Duodenal mucosa (tissue), 2 donors: ENCODE measurements around the gene DMD.

Source experiments
- H3K27ac ChIP-seq: one replicate; pipeline ENCODE4 v1.7.0; 2013; ENCODE audit warnings: low read depth, low read length
- H3K27me3 ChIP-seq, 2 donors: one replicate each; pipeline ENCODE4 v1.7.0; 2013; ENCODE audit warnings: low read length in 2 of 2, control low read depth in 1 of 2; ENCODE audit not compliant: insufficient read depth in 2 of 2, control insufficient read depth in 1 of 2
- H3K36me3 ChIP-seq, 2 donors: one replicate each; pipeline ENCODE4 v1.7.0; 2013; ENCODE audit warnings: low read length in 2 of 2, control low read depth in 1 of 2; ENCODE audit not compliant: insufficient read depth in 2 of 2, control insufficient read depth in 1 of 2
- H3K4me1 ChIP-seq, 2 donors: one replicate each; pipeline ENCODE4 v1.7.0; 2013; ENCODE audit warnings: low read length in 2 of 2, control low read depth in 1 of 2; ENCODE audit not compliant: insufficient read depth in 2 of 2, control insufficient read depth in 1 of 2
- H3K4me3 ChIP-seq, 2 donors: one replicate each; pipeline ENCODE4 v1.7.0; 2013; ENCODE audit warnings: low read length in 2 of 2, low read depth in 1 of 2
- H3K9ac ChIP-seq, 2 donors: one replicate each; pipeline ENCODE4 v1.7.0; 2013; ENCODE audit warnings: low read length in 2 of 2, low read depth in 1 of 2
- H3K9me3 ChIP-seq, 2 donors: one replicate each; pipeline ENCODE4 v1.7.0; 2013; ENCODE audit warnings: low read length in 2 of 2, control low read depth in 1 of 2; ENCODE audit not compliant: control insufficient read depth in 1 of 2

The DMD gene

DNA sequence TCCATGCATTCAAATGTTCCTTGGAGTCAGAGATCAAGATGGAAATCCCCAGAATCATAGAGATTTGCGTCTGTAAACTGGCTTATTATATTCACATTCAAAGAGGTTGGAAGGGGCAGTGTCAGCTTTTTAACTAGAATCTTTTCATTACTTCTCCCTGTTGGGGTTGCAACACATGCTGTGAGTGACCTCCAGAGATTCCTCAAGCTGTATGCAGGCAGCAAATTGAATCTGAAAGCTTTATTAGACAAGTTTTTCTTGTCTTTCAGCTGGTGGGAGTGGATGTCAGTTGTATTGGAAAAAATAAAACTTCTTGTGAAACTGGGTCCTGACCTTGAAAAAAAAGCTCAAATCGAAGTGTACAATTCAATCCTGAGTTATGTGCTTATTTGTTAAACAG lies 1403.0 kb downstream of the DMD start:
- no peaks in the 10 kb centered on the region for H3K9me3 ChIP-seq
- no peaks in the 10 kb centered on the region for H3K36me3 ChIP-seq
- no peak overlapping the region for H3K9ac ChIP-seq
- H3K4me1 ChIP-seq, result no peaks in the 10 kb centered on the region
- no peak overlapping the region for H3K27ac ChIP-seq
- H3K4me3 ChIP-seq, result no peak overlapping the region
- no peaks in the 10 kb centered on the region for H3K27me3 ChIP-seq

- Histone ChIP-seq H3K4me1 (no peaks in the 10 kb centered on the region), H3K36me3 (no peaks in the 10 kb centered on the region), H3K4me3 (no peak overlapping the region), H3K9me3 (no peaks in the 10 kb centered on the region), H3K27ac (no peak overlapping the region), H3K9ac (no peak overlapping the region), H3K27me3 (no peaks in the 10 kb centered on the region)
Measured at GRCh38 chrX:31807165-31807564, 1404.2 kb downstream of the DMD start.

DNA sequence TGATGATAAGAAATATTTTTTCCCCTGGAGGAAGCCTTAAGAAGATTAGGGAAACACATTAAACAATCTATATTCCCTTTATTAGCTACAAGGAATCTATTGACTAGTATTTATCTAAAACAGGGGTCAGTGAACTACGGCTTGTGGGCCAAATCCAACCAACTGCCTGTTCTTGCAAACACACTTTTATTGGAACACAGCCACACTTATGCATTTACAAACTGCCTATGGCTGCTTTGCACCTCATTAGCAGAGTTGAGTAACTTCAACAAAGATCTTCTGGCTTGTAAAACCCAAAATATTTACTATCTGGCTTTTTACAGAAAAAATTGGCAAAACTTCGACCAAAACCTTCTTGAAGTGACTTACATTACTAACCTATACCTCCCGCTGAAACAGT lies 1405.6 kb downstream of the DMD start:
- Histone ChIP-seq H3K27ac (no peak overlapping the region), H3K4me1 (no peaks in the 10 kb centered on the region), H3K9ac (no peak overlapping the region), H3K27me3 (no peaks in the 10 kb centered on the region), H3K4me3 (no peak overlapping the region), H3K9me3 (no peaks in the 10 kb centered on the region), H3K36me3 (no peaks in the 10 kb centered on the region)

GRCh38 chrX:31800219-31800618 lies 1411.1 kb downstream of the DMD start:
- Histone ChIP-seq H3K4me1 (no peaks in the 10 kb centered on the region), H3K27me3 (no peaks in the 10 kb centered on the region), H3K9ac (no peak overlapping the region), H3K9me3 (no peaks in the 10 kb centered on the region), H3K4me3 (no peak overlapping the region), H3K27ac (no peak overlapping the region), H3K36me3 (no peaks in the 10 kb centered on the region)

DNA sequence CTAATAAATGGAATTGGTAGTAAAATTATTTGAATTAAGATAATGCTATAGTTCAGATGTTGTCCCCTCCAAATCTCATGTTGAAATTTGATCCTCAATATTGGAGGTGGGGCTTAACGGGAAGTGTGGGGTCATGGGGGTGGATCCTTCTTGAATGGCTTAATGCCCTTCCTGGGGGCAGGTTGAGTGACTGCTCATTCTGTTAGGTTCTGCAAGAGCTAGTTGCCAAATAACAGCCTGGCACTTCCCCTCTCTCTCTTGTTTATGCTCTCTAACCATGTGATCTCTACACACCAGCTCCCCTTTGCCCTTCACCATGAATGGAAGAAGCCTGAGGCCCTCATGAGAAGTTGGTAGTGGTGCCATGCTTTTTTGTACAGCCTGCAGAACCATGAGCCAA lies 1414.7 kb downstream of the DMD start:
- Histone ChIP-seq H3K27me3 (no peaks in the 10 kb centered on the region), H3K9me3 (no peaks in the 10 kb centered on the region), H3K36me3 (no peaks in the 10 kb centered on the region), H3K4me1 (no peaks in the 10 kb centered on the region), H3K9ac (no peak overlapping the region), H3K4me3 (no peak overlapping the region), H3K27ac (no peak overlapping the region)

GRCh38 chrX:31747411-31747810 lies 1463.9 kb downstream of the DMD start:
- H3K4me3 ChIP-seq, result no peak overlapping the region
- H3K36me3 ChIP-seq, result no peaks in the 10 kb centered on the region
- H3K27me3 ChIP-seq, result no peaks in the 10 kb centered on the region
- H3K27ac ChIP-seq, result no peak overlapping the region
- H3K9me3 ChIP-seq, result no peaks in the 10 kb centered on the region
- H3K4me1 ChIP-seq, result no peaks in the 10 kb centered on the region
- H3K9ac ChIP-seq, result no peak overlapping the region

DNA sequence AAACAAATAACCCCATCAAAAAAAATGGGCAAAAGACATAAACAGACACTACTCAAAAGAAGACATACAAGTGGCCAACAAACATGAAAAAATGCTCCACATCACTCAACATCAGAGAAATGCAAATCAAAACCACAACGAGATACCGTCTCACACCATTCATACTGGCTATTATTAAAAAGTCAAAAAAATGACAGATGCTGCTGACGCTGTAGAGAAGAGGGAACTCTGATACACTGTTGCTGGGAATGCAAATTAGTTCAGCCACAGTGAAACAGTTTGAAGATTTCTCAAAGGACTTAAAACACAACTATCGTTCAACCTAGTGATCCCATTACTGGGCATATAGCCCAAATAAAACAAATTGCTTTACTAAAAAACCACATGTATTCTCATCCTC lies 1468.3 kb downstream of the DMD start:
- no peaks in the 10 kb centered on the region for H3K27me3 ChIP-seq
- no peak overlapping the region for H3K4me3 ChIP-seq
- no peak overlapping the region for H3K9ac ChIP-seq
- no peak overlapping the region for H3K27ac ChIP-seq
- no peaks in the 10 kb centered on the region for H3K9me3 ChIP-seq
- H3K4me1 ChIP-seq, result no peaks in the 10 kb centered on the region
- H3K36me3 ChIP-seq, result no peaks in the 10 kb centered on the region

DNA sequence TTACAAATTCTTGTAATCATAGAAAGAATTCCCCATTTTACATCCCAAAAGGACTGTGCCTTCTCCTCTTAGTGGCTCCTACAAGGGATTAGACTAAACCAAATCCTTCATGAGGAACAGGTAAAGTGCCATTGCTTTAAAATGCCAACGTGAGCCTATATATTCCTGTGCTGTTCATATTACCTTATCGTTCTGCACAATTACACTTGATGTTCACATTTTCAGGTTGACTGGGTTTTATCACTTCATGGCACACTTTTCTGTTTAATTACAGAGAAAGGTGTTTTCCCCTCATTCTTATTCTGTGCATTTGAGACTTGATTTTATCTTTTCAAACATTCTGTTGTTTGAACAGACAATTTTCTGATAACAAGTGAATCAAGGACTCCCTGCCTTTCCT lies 1493.9 kb downstream of the DMD start:
- Histone ChIP-seq H3K27me3 (no peaks in the 10 kb centered on the region), H3K9me3 (no peaks in the 10 kb centered on the region), H3K9ac (no peak overlapping the region), H3K36me3 (no peaks in the 10 kb centered on the region), H3K27ac (no peak overlapping the region), H3K4me1 (no peaks in the 10 kb centered on the region), H3K4me3 (no peak overlapping the region)

DNA sequence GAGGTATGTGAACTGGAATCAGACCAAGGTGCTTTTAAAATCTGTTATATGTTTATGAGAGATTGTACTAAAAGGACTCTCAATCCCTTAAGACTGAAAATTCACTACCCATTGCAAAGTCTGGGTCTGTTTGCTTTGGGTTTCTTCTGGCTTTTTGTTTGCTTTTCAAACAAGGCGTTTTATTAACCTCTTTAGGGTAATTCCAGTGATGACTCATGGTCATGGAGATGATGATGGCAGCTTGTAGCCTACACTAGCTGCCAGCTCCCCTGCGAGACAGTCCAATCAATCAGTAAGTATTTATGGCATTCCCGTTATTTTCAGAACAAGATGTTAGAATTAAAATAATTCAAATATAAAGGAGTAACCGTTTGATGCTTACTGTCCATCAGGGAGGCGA lies 1495.7 kb downstream of the DMD start:
- Histone ChIP-seq H3K36me3 (no peaks in the 10 kb centered on the region), H3K9me3 (no peaks in the 10 kb centered on the region), H3K27ac (no peak overlapping the region), H3K4me3 (no peak overlapping the region), H3K27me3 (no peaks in the 10 kb centered on the region), H3K9ac (no peak overlapping the region), H3K4me1 (no peaks in the 10 kb centered on the region)

DNA sequence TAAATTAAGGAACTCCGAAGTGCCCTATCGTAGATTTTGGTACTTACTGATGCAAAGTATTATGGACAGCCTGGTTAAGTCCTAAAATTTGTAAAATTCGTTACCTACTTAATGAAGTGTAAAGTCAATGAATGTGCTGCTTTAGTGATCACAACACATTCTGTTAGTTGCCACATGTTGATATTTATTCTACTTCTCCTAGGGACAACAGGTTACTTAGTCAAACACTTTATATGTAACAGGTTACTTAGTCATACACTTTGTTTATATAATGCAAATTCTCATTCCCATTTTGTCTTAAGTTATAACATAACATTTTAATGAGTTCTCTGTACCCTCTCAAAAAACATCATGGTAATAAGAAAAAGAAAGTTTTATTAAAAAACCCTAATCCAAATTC lies 1496.6 kb downstream of the DMD start:
- no peak overlapping the region for H3K4me3 ChIP-seq
- H3K4me1 ChIP-seq, result no peaks in the 10 kb centered on the region
- no peaks in the 10 kb centered on the region for H3K9me3 ChIP-seq
- no peaks in the 10 kb centered on the region for H3K36me3 ChIP-seq
- no peak overlapping the region for H3K9ac ChIP-seq
- no peaks in the 10 kb centered on the region for H3K27me3 ChIP-seq
- H3K27ac ChIP-seq, result no peak overlapping the region

- Histone ChIP-seq H3K27me3 (no peaks in the 10 kb centered on the region), H3K9ac (no peak overlapping the region), H3K4me3 (no peak overlapping the region), H3K9me3 (no peaks in the 10 kb centered on the region), H3K27ac (no peak overlapping the region), H3K36me3 (no peaks in the 10 kb centered on the region), H3K4me1 (no peaks in the 10 kb centered on the region)
Measured at GRCh38 chrX:31713120-31713519, 1498.2 kb downstream of the DMD start.
